IMR-90 (cell line): Measurements from ENCODE around the gene CEP85. TPM values are rescaled to one million over a fixed set of nuclear protein-coding genes. Genes with fewer than 3 reads are reported as not detected.

Source experiments
- ATAC-seq: fragments of 200-7000 bp; cut with Tn5 transposase; 2 replicates; pipeline ENCODE4 v1.9.1; 2020; ENCODE audit warnings: low read depth, mild to moderate bottlenecking, moderate library complexity
- BruUV-seq: library from RNA; stranded (reverse); fragments of 400-500 nt; replicated peaks from 2 replicates; lab custom pipeline; 2021; lab: Mats Ljungman, UMichigan
- CTCF ChIA-PET: fragments of 300-600 bp; formaldehyde crosslinking; extraction: SDS; loops from one replicate; lab custom pipeline; 2021; ENCODE audit warnings: antibody characterized with exemption; lab: Yijun Ruan, JAX
- POLR2A ChIA-PET: fragments of 300-600 bp; sonication (Branson Sonifier 250); formaldehyde crosslinking; loops from one replicate; lab custom pipeline; 2022; ENCODE audit warnings: antibody characterized with exemption; ENCODE audit not compliant: unreplicated experiment; lab: Charles Lee
- DNase-seq: peaks from one replicate; pipeline ENCODE4 v3.0.0; 2013
- H2AFZ ChIP-seq: replicated peaks from 2 replicates; pipeline ENCODE3; 2013; ENCODE audit warnings: low read length, mild to moderate bottlenecking; ENCODE audit not compliant: poor library complexity
- H2AK5ac ChIP-seq: 2 replicates; pipeline ENCODE4 v1.6.1; 2013; ENCODE audit warnings: low read depth, low read length, inconsistent platforms
- H2AK9ac ChIP-seq: replicated peaks from 2 replicates; pipeline ENCODE3; 2013; ENCODE audit warnings: mild to moderate bottlenecking, low read depth, low read length, moderate library complexity; ENCODE audit not compliant: poor library complexity
- H2BK120ac ChIP-seq: 2 replicates; pipeline ENCODE4 v1.6.1; 2013; ENCODE audit warnings: low read depth, low read length, inconsistent platforms
- H2BK15ac ChIP-seq: 3 replicates; pipeline ENCODE4 v1.6.1; 2013; ENCODE audit warnings: low read depth, low read length, inconsistent platforms
- H2BK20ac ChIP-seq: 2 replicates; pipeline ENCODE4 v1.6.1; 2013; ENCODE audit warnings: low read depth, mild to moderate bottlenecking, inconsistent platforms, low read length, moderate library complexity
- H2BK5ac ChIP-seq: 2 replicates; pipeline ENCODE4 v1.6.1; 2013; ENCODE audit warnings: mild to moderate bottlenecking, low read depth, low read length, inconsistent platforms; ENCODE audit not compliant: poor library complexity, severe bottlenecking
- H3K14ac ChIP-seq: replicated peaks from 2 replicates; pipeline ENCODE4 v1.6.1; 2013; ENCODE audit warnings: low read depth, low read length, inconsistent platforms
- H3K18ac ChIP-seq: 2 replicates; pipeline ENCODE4 v1.6.1; 2013; ENCODE audit warnings: low read depth, low read length, control low read depth
- H3K23ac ChIP-seq: 2 replicates; pipeline ENCODE4 v1.6.1; 2013; ENCODE audit warnings: low read depth, low read length, inconsistent platforms
- H3K27ac ChIP-seq: 2 replicates; pipeline ENCODE4 v1.5.1; 2013; ENCODE audit warnings: mild to moderate bottlenecking, control low read depth, low read length; ENCODE audit not compliant: insufficient read depth
- H3K27me3 ChIP-seq: 2 replicates; pipeline ENCODE4 v1.6.1; 2013; ENCODE audit warnings: low read length; ENCODE audit not compliant: control insufficient read depth, insufficient read depth
- H3K36me3 ChIP-seq: 2 replicates; pipeline ENCODE4 v1.6.1; 2013; ENCODE audit warnings: low read length, mixed read lengths; ENCODE audit not compliant: control insufficient read depth, insufficient read depth
- H3K4ac ChIP-seq: 2 replicates; pipeline ENCODE4 v1.6.1; 2013; ENCODE audit warnings: low read depth, low read length, inconsistent platforms
- H3K4me1 ChIP-seq: 2 replicates; pipeline ENCODE4 v1.6.1; 2013; ENCODE audit warnings: low read length, mixed read lengths; ENCODE audit not compliant: control insufficient read depth, insufficient read depth
- H3K4me2 ChIP-seq: 2 replicates; pipeline ENCODE4 v1.6.1; 2013; ENCODE audit warnings: low read depth, mild to moderate bottlenecking, control low read depth, low read length, moderate library complexity
- H3K4me3 ChIP-seq: 2 replicates; pipeline ENCODE4 v1.5.1; 2013; ENCODE audit warnings: low read depth, mild to moderate bottlenecking, control low read depth, low read length, moderate library complexity; ENCODE audit not compliant: insufficient read depth
- H3K56ac ChIP-seq: 2 replicates; pipeline ENCODE4 v1.6.1; 2013; ENCODE audit warnings: low read length, inconsistent platforms; ENCODE audit not compliant: insufficient read depth; ENCODE audit errors: extremely low read depth
- H3K79me1 ChIP-seq, 2 experiments: 2 replicates each; pipeline ENCODE4 v1.6.1; 2013; ENCODE audit warnings: low read length in 2 of 2, inconsistent platforms in 1 of 2, low read depth in 1 of 2
- H3K9ac ChIP-seq: 2 replicates; pipeline ENCODE4 v1.6.1; 2013; ENCODE audit warnings: low read depth, low read length, control low read depth
- H3K9me1 ChIP-seq: 2 replicates; pipeline ENCODE4 v1.6.1; 2013; ENCODE audit warnings: low read length, inconsistent platforms; ENCODE audit not compliant: insufficient read depth
- H3K9me3 ChIP-seq: 2 replicates; pipeline ENCODE4 v1.6.1; 2013; ENCODE audit warnings: low read length; ENCODE audit not compliant: control insufficient read depth, insufficient read depth
- H4K20me1 ChIP-seq: 2 replicates; pipeline ENCODE4 v1.6.1; 2013; ENCODE audit warnings: low read length, inconsistent platforms; ENCODE audit not compliant: insufficient read depth
- H4K5ac ChIP-seq: 2 replicates; pipeline ENCODE4 v1.6.1; 2013; ENCODE audit warnings: mild to moderate bottlenecking, low read depth, low read length, control low read depth
- H4K8ac ChIP-seq, 2 experiments: 2 replicates each; pipeline ENCODE4 v1.6.1; 2013; ENCODE audit warnings: low read depth in 2 of 2, low read length in 2 of 2, control low read depth in 1 of 2, inconsistent platforms in 1 of 2
- H4K91ac ChIP-seq: 2 replicates; pipeline ENCODE4 v1.6.1; 2013; ENCODE audit warnings: low read depth, low read length, inconsistent platforms; ENCODE audit not compliant: insufficient read depth
- BHLHE40 ChIP-seq: fragments of 150-350 bp; IDR thresholded peaks from 2 replicates; pipeline ENCODE4 v1.6.1; 2016; ENCODE audit warnings: mild to moderate bottlenecking, low read depth, low read length
- CEBPB ChIP-seq: IDR thresholded peaks from 2 replicates; pipeline ENCODE4 v1.6.1; 2012; ENCODE audit warnings: low read depth, low read length, improper control_type of control experiment
- FOS ChIP-seq: fragments of 150-350 bp; IDR thresholded peaks from 2 replicates; pipeline ENCODE4 v1.6.1; 2016; ENCODE audit warnings: low read depth, low read length
- MAFK ChIP-seq: IDR thresholded peaks from 2 replicates; pipeline ENCODE4 v1.6.1; 2012; ENCODE audit warnings: low read depth, low read length, improper control_type of control experiment
- MAZ ChIP-seq: IDR thresholded peaks from 2 replicates; pipeline ENCODE4 v1.6.1; 2012; ENCODE audit warnings: low read depth, mild to moderate bottlenecking, low read length, improper control_type of control experiment, moderate library complexity, borderline replicate concordance
- MXI1 ChIP-seq: IDR thresholded peaks from 2 replicates; pipeline ENCODE4 v1.6.1; 2012; ENCODE audit warnings: low read depth, mild to moderate bottlenecking, low read length, moderate library complexity, borderline replicate concordance
- NFE2L2 ChIP-seq: fragments of 150-350 bp; IDR thresholded peaks from 2 replicates; pipeline ENCODE4 v1.6.1; 2016; ENCODE audit warnings: low read depth, mild to moderate bottlenecking, low read length
- RAD21 ChIP-seq: IDR thresholded peaks from 2 replicates; pipeline ENCODE4 v1.6.1; 2012; ENCODE audit warnings: low read length, improper control_type of control experiment
- RCOR1 ChIP-seq: IDR thresholded peaks from 2 replicates; pipeline ENCODE4 v1.6.1; 2012; ENCODE audit warnings: mild to moderate bottlenecking, low read length, improper control_type of control experiment; ENCODE audit not compliant: insufficient replicate concordance
- RFX5 ChIP-seq: IDR thresholded peaks from 2 replicates; pipeline ENCODE4 v1.8.0; 2012; ENCODE audit warnings: low read depth, mild to moderate bottlenecking, low read length, moderate library complexity
- WGBS, 2 experiments: methylation state at CpG; one replicate each; pipeline versions ENCODE4 v1.1.5 to v1.1.7; 2013; ENCODE audit warnings: missing lambda C conversion rate in 2 of 2; ENCODE audit not compliant: insufficient read length in 1 of 2; ENCODE audit errors: extremely low coverage in 2 of 2; 5-methylcytosine and 5-hydroxymethylcytosine counted together
- dilution Hi-C: fragments of 300-500 bp; cut with HindIII; formaldehyde crosslinking; loops from one replicate; pipeline ENCODE4 v1.14.3; 2018; ENCODE audit warnings: low sequenced_read_pairs; ENCODE audit not compliant: unreplicated experiment
- in situ Hi-C: fragments of 300-500 bp; cut with MboI; formaldehyde crosslinking; loops from 3 replicates; pipeline ENCODE4 v1.14.3; 2019; ENCODE audit warnings: low sequenced_read_pairs, inconsistent platforms, mixed read lengths
- intact Hi-C: fragments of 100-400 bp; cut with micrococcal nuclease; formaldehyde crosslinking; loops from 2 replicates; pipeline ENCODE4 v1.10.0; 2022
- polyA plus RNA-seq, 3 experiments: library from polyadenylated mRNA; depleted of rRNA; stranded (reverse); fragments of >200 nt; gene quantifications; 2 replicates each; pipeline ENCODE4 v1.2.3, GENCODE V29; 2012; ENCODE audit warnings: low replicate concordance in 1 of 3
- total RNA-seq: library from RNA; depleted of rRNA; stranded (reverse); fragments of >200 nt; gene quantifications from 2 replicates; pipeline ENCODE4 v1.2.3, GENCODE V29; 2012
- TF ChIP-seq, protein P1 (sequence below): fragments of 150-350 bp; IDR thresholded peaks from 2 replicates; pipeline ENCODE4 v1.6.1; 2016; ENCODE audit warnings: low read depth, mild to moderate bottlenecking, low read length, moderate library complexity, borderline replicate concordance

Gene CEP85
- total and polyA plus RNA-seq, 2 of the 4 experiments (the other 2 are of a cell fraction), result 11.5 to 11.8 TPM

DNA sequence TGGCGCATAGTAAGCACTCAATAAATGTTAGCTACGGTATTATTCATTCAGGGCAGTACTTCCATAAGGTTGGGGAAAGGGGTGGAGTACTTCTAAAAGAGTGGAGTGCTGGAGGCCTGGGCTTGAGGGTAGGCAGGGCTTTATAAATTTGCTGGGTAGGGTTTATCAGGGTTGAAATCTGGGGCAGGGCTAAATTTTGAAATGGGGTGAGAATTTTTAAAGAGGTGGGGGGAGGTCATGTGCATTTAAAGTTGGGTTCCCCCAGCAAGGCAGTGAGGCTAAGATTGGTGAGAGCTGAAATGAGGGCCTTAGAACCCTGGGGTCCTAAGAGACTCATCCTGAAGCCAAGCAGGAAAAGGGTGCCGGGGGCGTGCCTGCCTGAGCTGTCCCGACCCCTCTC is 33.6 kb upstream of the CEP85 start:
- WGBS, 2 experiments, result 85% methylated on average over 2 of the region's 5 CpGs; no CpG with 5 or more reads in 1 of the 2 experiments
- DNase-seq (no peak), ATAC-seq (no peak)
- Histone ChIP-seq H2BK15ac (no peak overlapping the region), H2BK20ac (no peak overlapping the region), H3K4me3 (no peak overlapping the region), H3K4me1 (no peaks in the 10 kb centered on the region), H3K18ac (no peak overlapping the region), H3K9me1 (no peaks in the 10 kb centered on the region), H2AFZ (peak overlapping the region; percentile 8), H2BK120ac (no peak overlapping the region), H2AK9ac (no peak overlapping the region), H2BK5ac (no peak overlapping the region), H3K4ac (no peak overlapping the region), H3K27ac (no peak overlapping the region), H3K79me1 (no peaks in the 10 kb centered on the region), H4K8ac (no peak overlapping the region), H3K56ac (no peak overlapping the region), H3K36me3 (no peaks in the 10 kb centered on the region), H3K9me3 (no peaks in the 10 kb centered on the region), H4K20me1 (no peaks in the 10 kb centered on the region), H3K14ac (no peak overlapping the region), H3K27me3 (peaks cover 56% of the 10 kb centered on the region), H3K9ac (no peak overlapping the region), H3K4me2 (no peak overlapping the region), H3K23ac (no peak overlapping the region), H2AK5ac (no peak overlapping the region), H4K91ac (no peak overlapping the region), H4K5ac (no peak overlapping the region)
- in situ Hi-C loops, result no loop called here
- TF ChIP-seq RCOR1 (no peak), RFX5 (no peak), NFE2L2 (no peak), FOS (no peak), MAZ (no peak), BHLHE40 (no peak), MXI1 (no peak), RAD21 (no peak), MAFK (no peak), CEBPB (no peak)
- TF ChIP-seq, protein P1, sequence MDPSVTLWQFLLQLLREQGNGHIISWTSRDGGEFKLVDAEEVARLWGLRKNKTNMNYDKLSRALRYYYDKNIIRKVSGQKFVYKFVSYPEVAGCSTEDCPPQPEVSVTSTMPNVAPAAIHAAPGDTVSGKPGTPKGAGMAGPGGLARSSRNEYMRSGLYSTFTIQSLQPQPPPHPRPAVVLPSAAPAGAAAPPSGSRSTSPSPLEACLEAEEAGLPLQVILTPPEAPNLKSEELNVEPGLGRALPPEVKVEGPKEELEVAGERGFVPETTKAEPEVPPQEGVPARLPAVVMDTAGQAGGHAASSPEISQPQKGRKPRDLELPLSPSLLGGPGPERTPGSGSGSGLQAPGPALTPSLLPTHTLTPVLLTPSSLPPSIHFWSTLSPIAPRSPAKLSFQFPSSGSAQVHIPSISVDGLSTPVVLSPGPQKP, result no peak
- dilution Hi-C loops, result no loop called here
- ChIA-PET CTCF (no interaction called here), POLR2A (no interaction called here)
- intact Hi-C loops, result no loop called here
- no TSS peak for BruUV-seq
